Natural killer cell treated with Interleukin-12 subunit alpha and Interleukin-12 subunit beta and Interleukin-15 and Interleukin-18, amount 100 ng/mL, for 72 hours (primary cell): ENCODE data around the gene LGI2. TPM values are rescaled to one million over a fixed set of nuclear protein-coding genes. Genes with fewer than 3 reads are reported as not detected.
"Not testable (repeated sequence)": the region's sequence is repeated elsewhere in the genome, so short reads cannot be mapped to it uniquely, and the experiment has no call there.

Experiments
- ATAC-seq, 2 donors: fragments of 150-1000 bp; cut with Tn5 transposase in 1 of 2; sonication (Bioruptor Pico), chemical (Tn5 transposase) in 1 of 2; 2 replicates each; pipeline ENCODE4 v1.10.0; 2021
- DNase-seq: peaks from one replicate; pipeline ENCODE4 v3.0.0; 2022; ENCODE audit warnings: low spot score
- H3K27ac Mint-ChIP-seq, 2 donors: 1 replicate in 1 of 2; 2 replicates in 1 of 2; pipeline ENCODE4 v1.8.0; 2022; ENCODE audit warnings: mixed read lengths in 2 of 2, mild to moderate bottlenecking in 1 of 2, moderate library complexity in 1 of 2
- H3K27me3 Mint-ChIP-seq, 2 donors: 1 replicate in 1 of 2; 2 replicates in 1 of 2; pipeline ENCODE4 v1.8.0; 2022; ENCODE audit warnings: mixed read lengths in 2 of 2
- H3K36me3 Mint-ChIP-seq: one replicate; pipeline ENCODE4 v1.8.0; 2022; ENCODE audit warnings: mixed read lengths
- H3K4me1 Mint-ChIP-seq, 2 donors: 1 replicate in 1 of 2; 2 replicates in 1 of 2; pipeline ENCODE4 v1.8.0; 2022; ENCODE audit warnings: low read depth in 2 of 2, mixed read lengths in 2 of 2, mild to moderate bottlenecking in 1 of 2
- H3K4me3 Mint-ChIP-seq: one replicate; pipeline ENCODE4 v1.8.0; 2022; ENCODE audit warnings: mixed read lengths
- H3K9me3 Mint-ChIP-seq: 2 replicates; pipeline ENCODE4 v1.8.0; 2022; ENCODE audit warnings: mixed read lengths
- total RNA-seq, 2 donors: library from RNA; stranded (reverse); gene quantifications; one replicate each; pipeline ENCODE4 v1.2.3, GENCODE V29; 2022

LGI2 gene
- total RNA-seq, 2 donors from 2014 or later, result not detected

GRCh38 chr4:25061602-25062001, 30.9 kb upstream of the LGI2 start:
- H3K27ac Mint-ChIP-seq, result no peak overlapping the region
- no peak overlapping the region for H3K4me3 Mint-ChIP-seq
- no peak for DNase-seq
- H3K27me3 Mint-ChIP-seq, result peaks cover 19 to 31% of the 10 kb centered on the region in 2 donors
- no peaks in the 10 kb centered on the region for H3K4me1 Mint-ChIP-seq
- ATAC-seq, result no peak
- H3K36me3 Mint-ChIP-seq, result no peaks in the 10 kb centered on the region
- H3K9me3 Mint-ChIP-seq, result no peaks in the 10 kb centered on the region

GRCh38 chr4:25060963-25061340, 30.2 kb upstream of the LGI2 start:
- no peaks in the 10 kb centered on the region for H3K9me3 Mint-ChIP-seq
- H3K36me3 Mint-ChIP-seq, result no peaks in the 10 kb centered on the region
- H3K4me3 Mint-ChIP-seq, result no peak overlapping the region
- no peaks in the 10 kb centered on the region for H3K4me1 Mint-ChIP-seq
- ATAC-seq, result no peak
- peaks cover 21 to 31% of the 10 kb centered on the region in 2 donors for H3K27me3 Mint-ChIP-seq
- H3K27ac Mint-ChIP-seq, result no peak overlapping the region
- no peak for DNase-seq

DNA sequence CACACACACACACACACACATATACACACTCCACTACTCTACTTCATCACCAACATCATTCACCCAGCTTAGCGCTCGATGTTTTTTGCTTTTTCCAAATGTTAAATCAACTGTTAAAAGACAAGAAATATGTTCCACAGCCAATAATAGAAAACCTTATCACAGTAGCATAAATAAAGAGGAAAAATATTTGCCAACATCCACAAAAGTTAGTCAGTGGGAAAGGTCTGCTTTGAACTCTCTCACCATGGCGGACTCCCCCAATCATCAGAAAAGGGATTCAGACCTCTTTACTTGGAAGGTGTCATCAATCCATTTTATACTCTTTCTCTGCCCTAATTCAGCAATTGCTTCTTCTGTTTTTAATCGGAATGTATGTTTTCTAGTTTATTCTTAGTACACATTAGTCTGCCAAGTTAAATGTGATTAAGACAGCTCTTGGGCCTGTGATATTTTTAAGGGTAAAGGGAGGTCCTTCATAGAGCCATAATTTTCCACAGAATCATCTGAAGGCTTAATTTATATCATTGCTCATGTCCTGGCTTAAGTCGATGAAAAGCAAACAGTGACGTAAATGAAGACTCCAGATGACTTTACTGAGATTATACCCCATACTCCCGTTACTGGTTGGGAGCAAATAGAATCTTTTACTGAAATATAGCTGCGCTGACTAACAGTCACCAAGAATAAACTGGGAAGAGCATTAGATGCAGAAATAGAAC, 29.7 kb upstream of the LGI2 start:
- H3K4me3 Mint-ChIP-seq, result no peak overlapping the region
- no peak overlapping the region for H3K27ac Mint-ChIP-seq
- no peaks in the 10 kb centered on the region for H3K9me3 Mint-ChIP-seq
- DNase-seq, result no peak
- peaks cover 21 to 31% of the 10 kb centered on the region in 2 donors for H3K27me3 Mint-ChIP-seq
- H3K4me1 Mint-ChIP-seq, result no peaks in the 10 kb centered on the region
- ATAC-seq, result no peak
- no peaks in the 10 kb centered on the region for H3K36me3 Mint-ChIP-seq

DNA sequence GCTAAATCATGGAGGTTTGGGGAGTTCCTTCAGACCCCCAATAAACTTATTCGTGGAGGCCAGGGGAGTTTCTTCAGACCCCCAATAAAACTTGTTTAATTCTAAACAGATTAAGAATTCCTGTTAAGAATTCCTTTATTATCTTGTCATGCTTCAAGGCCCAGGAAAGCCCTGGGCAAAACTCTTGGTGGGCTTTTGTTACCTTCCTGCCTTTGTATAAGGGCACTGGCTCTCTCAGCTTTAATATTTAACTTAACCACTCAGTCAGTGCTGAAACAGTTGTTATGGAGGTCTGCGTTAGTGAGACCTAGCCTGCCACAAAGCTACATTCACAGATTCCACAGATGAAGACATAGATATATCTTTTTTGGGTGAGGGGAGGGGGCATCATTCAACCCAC, 29.0 kb upstream of the LGI2 start:
- ATAC-seq, result no peak
- no peak overlapping the region for H3K4me3 Mint-ChIP-seq
- no peaks in the 10 kb centered on the region for H3K4me1 Mint-ChIP-seq
- no peak for DNase-seq
- H3K27me3 Mint-ChIP-seq, result peaks cover 21 to 32% of the 10 kb centered on the region in 2 donors
- no peak overlapping the region for H3K27ac Mint-ChIP-seq
- no peaks in the 10 kb centered on the region for H3K36me3 Mint-ChIP-seq
- no peaks in the 10 kb centered on the region for H3K9me3 Mint-ChIP-seq

GRCh38 chr4:25058796-25059195, 28.1 kb upstream of the LGI2 start:
- H3K27me3 Mint-ChIP-seq, result peaks cover 25 to 39% of the 10 kb centered on the region in 2 donors
- H3K4me1 Mint-ChIP-seq, result no peaks in the 10 kb centered on the region
- H3K4me3 Mint-ChIP-seq, result no peak overlapping the region
- DNase-seq, result no peak
- H3K27ac Mint-ChIP-seq, result no peak overlapping the region
- no peak for ATAC-seq
- H3K9me3 Mint-ChIP-seq, result no peaks in the 10 kb centered on the region
- H3K36me3 Mint-ChIP-seq, result no peaks in the 10 kb centered on the region

GRCh38 chr4:25057299-25057698, 26.6 kb upstream of the LGI2 start:
- Mint-ChIP-seq H3K4me1 (no peaks in the 10 kb centered on the region), H3K27me3 (peaks cover 22 to 30% of the 10 kb centered on the region in 2 donors), H3K4me3 (no peak overlapping the region), H3K9me3 (no peaks in the 10 kb centered on the region), H3K27ac (no peak overlapping the region), H3K36me3 (no peaks in the 10 kb centered on the region)
- DNase-seq (no peak), ATAC-seq (no peak)

GRCh38 chr4:25052037-25052436, 21.3 kb upstream of the LGI2 start:
- not testable (repeated sequence) for ATAC-seq, H3K9me3 Mint-ChIP-seq
- peaks cover 11 to 19% of the 10 kb centered on the region in 2 donors for H3K27me3 Mint-ChIP-seq

DNA sequence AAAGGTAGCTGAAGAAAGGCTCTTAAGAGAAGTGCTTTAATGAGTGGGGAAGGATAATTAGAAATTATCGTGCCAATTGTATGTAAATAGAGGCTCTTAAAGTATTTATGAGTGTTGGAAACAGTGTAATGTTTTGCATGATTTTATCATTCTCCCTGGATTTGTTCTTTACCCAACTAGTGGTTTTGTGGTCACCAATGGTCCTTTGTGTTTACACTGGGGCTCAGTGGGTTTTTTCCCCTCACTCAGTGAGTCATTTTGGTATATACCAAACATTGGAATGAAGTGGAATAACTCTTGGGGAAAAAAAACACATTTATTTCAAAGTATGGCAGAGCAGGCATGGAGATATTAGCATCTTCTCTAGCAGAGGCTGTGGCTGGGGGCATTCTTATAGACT, 20.8 kb upstream of the LGI2 start:
- Mint-ChIP-seq H3K27ac (no peak overlapping the region), H3K4me1 (no peaks in the 10 kb centered on the region), H3K27me3 (peaks cover 7 to 19% of the 10 kb centered on the region in 2 donors), H3K4me3 (no peak overlapping the region), H3K9me3 (no peaks in the 10 kb centered on the region), H3K36me3 (no peaks in the 10 kb centered on the region)
- ATAC-seq (no peak), DNase-seq (no peak)

More at GRCh38 chr4:25052037-25052436, 21.3 kb upstream of the LGI2 start:
- not testable (repeated sequence) for DNase-seq, H3K4me3 Mint-ChIP-seq, H3K36me3 Mint-ChIP-seq, H3K4me1 Mint-ChIP-seq, H3K27ac Mint-ChIP-seq

GRCh38 chr4:25050370-25051078, 19.8 kb upstream of the LGI2 start:
- H3K4me1 Mint-ChIP-seq, result no peaks in the 10 kb centered on the region
- peaks cover 6 to 19% of the 10 kb centered on the region in 2 donors for H3K27me3 Mint-ChIP-seq
- no peak overlapping the region for H3K27ac Mint-ChIP-seq
- ATAC-seq, result no peak
- H3K36me3 Mint-ChIP-seq, result no peaks in the 10 kb centered on the region
- H3K9me3 Mint-ChIP-seq, result no peaks in the 10 kb centered on the region
- DNase-seq, result no peak
- H3K4me3 Mint-ChIP-seq, result no peak overlapping the region

DNA sequence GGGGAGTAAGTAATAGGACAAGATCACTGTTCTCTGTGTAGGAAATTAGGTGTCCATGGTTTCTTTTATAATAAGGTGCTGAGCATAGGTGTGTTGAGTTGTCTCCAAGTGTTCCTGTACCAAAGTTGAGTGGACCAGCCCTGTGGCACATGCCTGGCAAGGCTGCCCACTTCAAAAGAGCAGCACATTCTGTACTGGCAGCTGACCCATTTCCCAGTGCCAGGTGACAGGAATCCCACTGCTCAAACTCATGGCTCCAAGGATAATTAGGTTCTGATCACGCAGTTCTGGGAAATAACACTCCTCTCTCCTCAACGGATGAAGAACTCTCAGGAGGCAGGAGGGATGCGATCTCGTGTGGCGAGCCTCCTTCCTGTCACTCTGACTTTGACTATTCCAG, 12.8 kb upstream of the LGI2 start:
- Mint-ChIP-seq H3K4me3 (no peak overlapping the region), H3K9me3 (no peaks in the 10 kb centered on the region), H3K36me3 (no peaks in the 10 kb centered on the region), H3K4me1 (no peaks in the 10 kb centered on the region), H3K27ac (no peak overlapping the region), H3K27me3 (peaks cover 21 to 27% of the 10 kb centered on the region in 2 donors)
- ATAC-seq, result no peak
- no peak for DNase-seq

DNA sequence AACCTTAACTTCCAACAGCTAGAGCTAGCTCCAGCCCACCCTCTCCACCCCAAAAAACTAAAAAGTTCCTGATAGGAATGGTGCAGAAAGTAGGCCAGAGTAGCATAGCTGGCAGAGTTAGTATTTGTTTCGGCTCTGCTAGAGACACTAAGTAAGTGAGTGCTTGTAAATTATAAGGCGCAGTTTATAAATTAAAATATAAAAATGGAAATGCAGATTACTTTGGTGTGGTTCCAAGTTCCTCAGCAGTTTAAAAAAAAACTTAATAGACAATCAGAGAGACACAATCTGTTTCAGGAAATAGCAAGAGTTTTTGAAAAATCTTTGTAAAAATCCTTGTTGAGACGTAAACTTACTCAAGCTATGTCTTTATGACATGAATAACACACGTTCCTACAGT, 2.8 kb upstream of the LGI2 start:
- H3K27me3 Mint-ChIP-seq, result peaks cover 35 to 53% of the 10 kb centered on the region in 2 donors
- H3K4me1 Mint-ChIP-seq, result no peaks in the 10 kb centered on the region
- peaks cover 2% of the 10 kb centered on the region for H3K9me3 Mint-ChIP-seq
- no peak overlapping the region for H3K4me3 Mint-ChIP-seq
- ATAC-seq, result no peak
- no peak overlapping the region for H3K27ac Mint-ChIP-seq
- no peaks in the 10 kb centered on the region for H3K36me3 Mint-ChIP-seq
- no peak for DNase-seq

GRCh38 chr4:25032126-25032525, 1.4 kb upstream of the LGI2 start:
- DNase-seq, result no peak
- Mint-ChIP-seq H3K9me3 (peaks cover 2% of the 10 kb centered on the region), H3K27ac (no peak overlapping the region), H3K4me3 (no peak overlapping the region), H3K4me1 (no peaks in the 10 kb centered on the region), H3K36me3 (no peaks in the 10 kb centered on the region), H3K27me3 (peaks cover 41 to 61% of the 10 kb centered on the region in 2 donors)
- no peak for ATAC-seq

DNA sequence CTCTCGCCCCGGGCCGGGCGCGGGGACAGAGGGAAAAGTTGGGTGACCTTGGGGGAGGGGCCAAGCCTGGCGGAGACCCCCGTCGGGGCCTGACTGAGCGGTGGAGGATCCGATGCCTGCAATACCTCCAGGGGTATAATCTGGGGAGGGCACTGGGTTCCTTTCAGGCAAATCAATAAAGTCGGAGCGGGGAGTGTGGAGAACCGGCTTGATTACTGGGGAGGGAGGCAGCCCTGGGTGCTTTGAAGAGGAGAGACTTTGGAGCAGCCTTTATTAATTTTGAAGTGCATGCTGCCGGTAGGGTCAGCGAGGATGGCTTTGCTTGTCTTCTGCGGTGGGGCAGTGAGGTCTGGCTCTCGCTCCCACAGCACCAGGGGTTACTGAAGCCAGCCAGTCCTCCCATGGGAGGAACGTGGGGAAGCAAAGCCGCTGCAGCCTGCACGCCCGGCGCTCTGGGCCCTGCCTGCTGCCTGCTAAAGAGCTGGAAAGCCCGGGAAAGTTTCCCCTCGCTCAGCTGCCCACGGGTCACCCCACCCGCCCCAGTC, 403 bp upstream of the LGI2 start:
- Mint-ChIP-seq H3K27me3 (peaks cover 51 to 62% of the 10 kb centered on the region in 2 donors), H3K27ac (no peak overlapping the region), H3K4me3 (no peak overlapping the region), H3K36me3 (no peaks in the 10 kb centered on the region), H3K4me1 (no peaks in the 10 kb centered on the region), H3K9me3 (peaks cover 2% of the 10 kb centered on the region)
- peak; percentile 19 to 46 for ATAC-seq
- DNase-seq, result no peak
